ENCODE measurements around the gene MACROH2A1.

MACROH2A1 gene

DNA sequence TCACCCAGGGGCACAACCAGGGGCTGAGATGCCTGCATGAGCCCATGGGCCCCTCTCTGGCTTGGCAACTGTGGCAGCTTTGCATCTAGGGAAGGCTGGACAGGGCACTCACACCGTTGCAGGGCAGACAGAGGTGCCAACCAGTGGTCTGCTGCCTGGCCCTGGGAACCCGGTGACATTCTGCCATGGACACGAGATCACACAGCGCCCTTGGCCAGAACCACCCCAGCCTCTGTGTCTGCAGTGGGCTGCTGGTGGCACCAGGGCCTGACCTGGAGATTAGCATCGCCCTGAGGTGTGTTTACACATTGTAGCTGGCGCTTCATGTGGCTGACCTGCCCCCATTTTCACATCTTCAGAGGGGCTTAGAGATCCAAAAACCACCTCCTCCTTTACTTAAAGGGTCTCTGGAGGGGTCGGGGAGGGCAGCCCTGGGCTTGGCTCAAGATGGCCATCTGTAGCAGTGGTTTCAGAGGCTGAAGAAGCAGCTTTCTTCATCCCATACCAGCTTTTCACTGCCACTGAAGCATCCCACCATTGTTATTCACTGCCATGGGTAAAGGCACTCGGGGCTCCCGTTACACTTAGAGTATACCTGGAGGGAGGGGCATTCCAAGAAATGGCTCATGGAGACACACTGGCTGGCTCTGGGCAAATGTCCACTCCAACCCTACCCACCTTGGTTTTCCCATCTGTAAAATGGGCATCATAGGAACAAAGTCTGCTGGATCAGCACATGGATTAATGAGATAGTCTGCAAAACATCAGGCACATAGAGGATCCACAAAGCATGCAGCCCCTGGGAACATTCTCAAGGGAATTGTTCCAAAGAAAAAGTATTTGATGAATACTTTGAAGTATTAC lies 36.7 kb upstream of the MACROH2A1 start:
- no peak for DNase-seq (ENCODE audit: low read depth)

DNA sequence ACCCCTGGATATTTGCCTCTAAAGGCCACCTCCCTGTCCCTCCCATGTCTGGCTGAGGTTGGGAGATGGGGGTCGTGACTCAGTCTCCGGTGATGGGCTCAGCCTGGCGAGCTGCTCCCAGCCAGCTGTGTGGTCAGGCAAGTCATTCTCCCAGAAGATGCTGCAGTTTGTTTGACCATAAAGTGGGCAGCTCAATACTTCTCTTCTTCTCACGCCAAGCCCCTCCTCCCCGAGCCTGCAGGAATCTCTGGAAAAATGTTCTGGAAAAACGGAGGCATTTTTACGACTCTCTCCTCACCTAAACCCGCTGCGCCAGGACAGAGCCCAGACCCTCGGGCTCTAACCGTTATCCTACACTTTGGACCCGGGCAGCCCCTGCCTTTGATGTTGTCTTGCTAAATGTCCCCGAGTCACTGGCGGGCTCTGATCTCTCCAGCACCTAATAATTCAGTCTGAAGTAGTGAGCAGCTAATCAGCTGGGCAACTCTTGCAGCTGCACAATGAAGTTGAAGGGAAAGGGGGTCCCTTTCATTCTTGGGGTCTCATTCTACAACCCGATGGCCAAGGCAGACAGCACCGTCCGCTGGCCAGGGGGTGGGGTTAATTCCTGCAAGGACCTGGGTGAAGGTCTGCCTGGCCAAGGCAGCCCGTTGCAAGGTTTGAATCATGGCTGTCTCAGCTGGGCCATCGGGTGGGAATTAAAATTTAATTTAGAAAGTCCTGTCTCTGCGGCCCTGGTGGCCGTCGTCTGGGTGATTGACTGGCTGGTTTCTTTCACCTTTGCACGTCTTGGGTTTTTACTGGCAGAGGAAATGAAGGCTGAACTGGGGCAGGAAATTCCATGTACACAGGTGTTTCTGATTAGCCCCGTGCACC lies 35.8 kb upstream of the MACROH2A1 start:
- DNase-seq (ENCODE audit: low read depth) = no peak

DNA sequence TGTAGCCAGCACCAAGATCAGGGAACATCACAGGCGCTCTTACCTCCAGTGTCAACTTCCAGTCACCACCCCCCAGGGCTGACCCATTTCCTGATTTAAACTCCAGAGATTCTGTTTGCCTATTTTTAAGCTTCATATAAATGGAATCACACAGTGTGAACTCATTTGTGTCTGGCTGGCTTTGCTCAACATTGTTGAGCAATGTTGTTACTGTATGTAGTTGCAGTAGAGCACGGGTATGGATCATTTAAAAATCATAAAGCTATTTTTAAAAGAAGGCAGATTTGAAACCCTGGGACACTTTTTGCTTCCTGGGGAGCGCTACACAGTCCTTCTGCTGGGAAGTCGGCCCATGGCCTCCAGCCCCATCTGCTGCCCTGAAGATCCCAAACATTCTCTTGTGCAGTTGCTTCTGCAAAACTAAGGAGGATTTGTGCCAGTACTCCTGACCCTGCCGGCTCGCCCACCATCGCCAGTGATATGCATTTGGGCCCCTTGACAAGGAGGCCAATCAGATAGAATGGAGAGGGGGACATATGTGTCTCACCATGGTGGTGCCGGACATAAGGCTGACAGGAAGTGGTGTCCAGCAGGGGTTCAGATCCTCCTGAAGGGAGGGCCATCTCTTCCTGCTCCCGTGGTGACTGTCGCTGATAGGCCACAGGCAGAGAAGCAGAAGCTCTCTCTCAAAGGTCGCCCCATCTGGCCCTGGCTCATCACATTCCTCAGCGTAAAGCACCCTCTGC lies 34.8 kb upstream of the MACROH2A1 start:
- no peak for DNase-seq (ENCODE audit: low read depth)

DNA sequence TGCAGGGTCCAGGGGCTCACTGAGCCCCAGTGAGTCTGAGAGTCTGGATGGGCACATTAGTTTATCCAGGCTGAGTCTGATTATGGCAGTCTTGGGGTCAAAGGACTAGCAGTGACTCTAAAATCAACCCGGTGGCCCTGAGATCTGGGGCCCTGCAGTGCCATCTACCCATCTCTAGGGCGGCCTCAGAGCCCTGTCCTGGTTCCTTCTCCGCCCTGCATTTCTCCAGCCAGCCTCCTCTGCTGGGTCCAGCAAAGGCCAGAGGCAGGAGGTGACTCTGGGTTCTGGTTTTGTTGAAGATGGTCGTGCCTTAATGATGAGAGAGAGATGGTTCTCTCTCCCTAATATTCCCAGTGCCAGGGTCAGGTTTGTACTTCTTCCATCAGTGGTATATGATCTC lies 33.1 kb upstream of the MACROH2A1 start:
- no peak for DNase-seq (ENCODE audit: low read depth)

DNA sequence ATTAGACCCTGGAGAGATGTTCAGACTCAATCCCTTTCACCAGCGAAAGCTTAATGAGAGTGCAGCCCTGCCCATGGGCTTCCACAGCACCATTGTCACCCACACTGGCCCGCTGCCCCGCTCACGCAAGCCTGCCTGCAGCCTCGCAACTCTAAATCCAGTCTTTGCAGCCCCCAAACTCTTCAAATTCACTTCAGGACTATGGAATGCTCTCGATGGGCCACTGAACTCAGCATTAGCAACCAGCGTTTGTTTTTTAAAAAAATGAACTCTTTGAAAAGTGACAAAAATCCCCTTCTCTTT lies 31.1 kb upstream of the MACROH2A1 start:
- no peak for DNase-seq (ENCODE audit: low read depth)

DNA sequence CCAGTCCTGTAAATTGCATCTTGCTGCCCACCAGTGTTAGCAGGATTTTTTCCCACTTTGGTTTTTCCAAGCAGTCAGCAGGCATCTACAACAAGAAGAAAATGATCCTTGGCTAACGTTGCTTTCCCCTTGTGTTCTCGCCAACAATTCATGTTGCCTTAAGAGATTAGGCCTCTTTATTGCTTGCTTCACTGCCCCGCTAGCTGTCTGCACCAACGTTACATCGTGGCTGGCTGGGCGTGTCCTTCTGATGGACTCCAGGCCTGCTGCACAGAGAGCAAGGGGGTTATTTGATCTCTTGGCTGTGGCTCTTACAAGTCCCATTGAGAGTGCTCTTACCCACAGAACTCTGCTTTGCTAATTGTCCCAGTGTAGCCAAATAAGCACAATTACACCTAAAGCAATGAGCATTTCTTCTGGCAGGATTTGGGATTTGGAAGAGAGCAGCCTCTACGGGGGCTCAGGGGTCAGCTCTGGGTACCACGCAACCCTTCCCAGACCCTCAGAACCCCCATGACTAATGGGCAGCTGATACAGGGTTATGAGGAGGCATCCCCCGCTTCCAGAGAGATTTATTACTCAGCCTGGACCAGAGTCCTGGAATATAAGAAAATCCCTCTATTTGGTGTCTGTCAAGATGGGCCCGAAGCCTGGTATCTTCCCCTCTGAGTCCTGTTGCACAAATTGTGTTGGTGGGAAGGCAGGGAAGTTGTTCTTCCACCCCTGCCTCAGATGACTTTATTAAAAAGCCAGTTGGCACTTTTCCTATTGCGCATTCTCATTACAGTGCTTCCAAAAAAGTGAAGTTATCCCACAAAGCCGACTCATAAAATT lies 30.5 kb upstream of the MACROH2A1 start:
- no peak for DNase-seq (ENCODE audit: low read depth)

DNA sequence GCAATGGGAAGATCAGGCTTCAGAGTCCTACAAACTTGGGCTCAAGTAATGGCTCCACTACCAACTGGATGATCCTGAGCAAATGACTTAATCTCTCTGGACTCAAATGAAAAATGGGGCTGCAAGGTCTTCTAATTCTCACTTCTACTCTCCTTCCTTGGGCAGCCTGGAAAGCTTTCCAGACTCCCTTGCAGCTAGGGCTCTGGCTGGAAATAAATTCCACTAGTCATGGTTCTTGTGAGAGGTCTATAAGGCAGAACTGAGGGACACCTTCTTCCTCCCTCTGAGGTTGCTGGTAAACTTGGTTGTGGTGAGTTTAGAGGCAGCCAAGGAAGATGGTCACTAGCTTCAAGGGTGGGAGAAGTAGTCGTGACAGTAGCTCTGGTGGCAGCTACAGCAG lies 29.6 kb upstream of the MACROH2A1 start:
- DNase-seq (ENCODE audit: low read depth) = no peak

DNA sequence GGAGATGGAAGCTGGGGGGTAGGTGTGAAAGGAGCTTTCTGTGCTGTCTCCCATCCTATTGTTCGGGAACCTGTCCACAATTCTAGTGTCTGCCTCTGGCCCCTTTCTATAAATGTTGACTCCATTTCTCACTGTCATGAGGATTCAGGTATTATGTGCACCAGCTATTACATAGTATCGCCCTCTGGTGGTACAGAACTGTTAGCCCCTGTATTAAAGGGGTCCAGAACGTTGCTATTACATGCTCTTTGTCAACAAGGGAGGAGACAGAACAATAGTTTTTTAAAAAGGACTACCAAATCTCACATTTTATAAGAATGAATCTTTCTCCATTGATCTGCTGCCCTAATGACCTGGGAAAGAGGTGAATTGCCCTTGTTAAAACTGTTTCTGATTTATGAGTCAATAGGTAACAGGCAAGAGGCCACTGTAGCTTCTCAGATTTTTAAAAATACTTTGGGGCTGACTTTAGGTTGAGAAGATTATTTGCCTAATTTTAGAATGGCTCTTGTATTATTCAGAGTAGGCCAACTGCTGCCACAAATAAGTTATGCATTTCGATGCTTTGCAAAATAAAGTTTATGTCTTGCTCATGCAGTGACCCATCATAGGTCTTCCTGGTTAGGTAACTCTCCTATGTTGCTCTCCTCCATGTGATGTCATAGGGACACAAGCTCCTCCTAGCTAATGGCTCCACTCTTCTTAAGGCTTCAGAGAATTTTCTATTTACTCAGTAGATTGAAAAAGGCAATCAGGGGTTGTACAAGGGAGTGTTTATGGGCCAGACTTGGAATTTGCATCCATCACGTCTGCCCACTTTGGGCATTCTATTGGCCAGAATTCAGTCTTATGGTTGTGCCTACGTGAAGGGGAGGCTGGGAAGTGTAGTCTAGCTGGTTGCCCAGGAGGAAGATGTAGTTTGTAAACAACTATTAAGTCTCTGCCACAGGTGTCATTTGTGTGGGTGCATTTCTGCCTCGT lies 27.4 kb upstream of the MACROH2A1 start:
- no peak for DNase-seq (ENCODE audit: low read depth)

DNA sequence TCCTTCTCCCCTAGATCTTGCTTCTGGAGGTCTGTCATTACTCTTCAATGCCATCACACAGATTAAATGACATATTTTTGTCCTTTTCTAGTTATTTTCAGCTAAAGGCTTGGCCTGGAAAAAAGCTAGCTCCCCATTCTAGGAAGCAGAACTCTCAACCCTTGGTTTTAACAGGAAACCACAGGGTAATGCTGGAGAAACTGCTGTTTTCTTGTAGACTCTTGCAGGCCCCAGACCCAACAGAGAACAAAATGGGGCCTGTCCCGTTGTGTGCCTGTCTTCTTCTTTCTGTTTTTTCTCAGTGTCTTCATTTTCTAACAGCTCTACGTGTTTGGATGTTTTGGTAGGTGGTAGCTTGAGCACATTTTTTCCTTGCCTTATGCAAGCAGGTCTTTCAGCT lies 26.6 kb upstream of the MACROH2A1 start:
- no peak for DNase-seq (ENCODE audit: low read depth)

DNA sequence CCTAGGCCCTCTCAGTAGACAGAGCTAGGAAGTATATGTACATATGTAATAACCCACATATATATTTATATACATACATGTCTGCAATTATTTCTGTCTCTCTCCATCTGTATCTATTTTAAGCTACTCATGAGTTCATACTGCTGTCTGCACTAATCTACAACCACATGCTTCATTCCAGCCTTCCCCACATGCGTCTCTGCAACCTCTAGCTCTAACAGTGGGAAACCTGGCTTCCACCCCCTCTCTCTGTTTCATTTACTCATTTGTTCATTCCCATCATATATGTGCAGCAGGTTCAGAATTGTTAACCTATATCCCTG lies 24.8 kb upstream of the MACROH2A1 start:
- DNase-seq (ENCODE audit: low read depth) = no peak

DNA sequence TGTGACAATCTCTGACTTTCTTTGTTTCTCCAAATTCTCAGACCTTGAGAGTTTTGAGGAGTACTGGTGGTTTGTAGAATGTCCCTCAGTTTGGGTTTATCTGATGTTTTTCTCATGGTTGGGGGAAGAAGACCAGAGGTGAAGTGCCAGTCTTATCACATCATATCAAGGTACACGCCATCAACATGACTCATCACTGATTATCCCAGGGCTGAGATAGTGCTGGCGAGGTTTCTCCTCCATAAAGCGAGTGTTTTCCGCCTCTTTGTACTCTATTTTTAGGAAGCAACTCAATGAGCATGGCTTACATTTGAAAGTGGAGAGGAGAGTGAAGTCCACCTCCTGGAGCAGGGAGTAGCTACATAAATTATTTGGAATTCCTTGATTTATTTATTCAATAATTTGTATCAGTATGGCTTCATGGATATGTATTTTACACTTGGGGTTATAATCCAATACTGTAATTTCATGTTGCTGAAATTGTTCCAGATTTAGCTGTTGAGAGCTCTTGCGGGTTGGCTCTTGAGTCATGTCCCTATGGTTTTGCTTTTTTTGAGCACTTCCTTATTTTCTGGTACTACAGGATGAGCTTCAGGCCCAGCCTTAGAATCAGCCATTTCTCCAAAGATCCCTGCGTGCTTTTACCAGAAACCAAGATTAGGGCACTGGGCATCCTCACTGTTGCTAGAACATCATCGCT lies 24.3 kb upstream of the MACROH2A1 start:
- no peak for DNase-seq (ENCODE audit: low read depth)

DNA sequence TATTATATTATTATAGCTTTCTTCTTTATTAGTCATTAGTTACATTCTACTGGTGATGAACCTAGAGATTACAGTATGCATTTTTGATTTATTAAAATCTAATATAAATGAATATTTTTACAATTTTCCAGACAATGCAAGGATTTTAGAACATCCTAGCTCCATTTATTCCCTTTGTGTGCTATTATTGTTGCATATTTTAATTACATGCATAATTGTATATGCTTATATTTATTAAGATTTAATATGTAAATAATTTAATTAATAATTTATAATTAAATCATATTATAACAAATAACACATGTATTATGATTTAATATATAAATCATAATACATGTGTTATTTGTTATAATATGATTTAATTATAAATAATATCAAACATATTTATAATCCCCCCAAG lies 23.4 kb upstream of the MACROH2A1 start:
- no peak for DNase-seq (ENCODE audit: low read depth)

DNA sequence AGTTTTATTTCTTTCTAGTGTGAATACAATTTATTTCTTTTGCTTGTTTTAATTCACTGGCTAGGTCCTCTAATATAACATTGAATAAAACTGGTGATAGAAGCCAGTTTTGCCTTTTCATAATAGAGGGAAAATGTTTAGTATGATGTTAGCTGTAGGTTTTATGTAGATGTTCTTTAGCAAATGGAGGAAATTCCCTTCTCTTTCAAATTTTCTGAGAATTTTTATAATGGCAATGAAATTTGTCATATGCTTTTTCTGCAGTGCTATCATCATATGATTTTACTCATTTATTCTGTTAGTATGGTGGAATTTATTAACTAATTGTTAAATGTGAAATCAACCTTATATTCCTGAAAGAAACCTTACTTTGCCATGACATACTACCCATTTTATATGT lies 18.1 kb upstream of the MACROH2A1 start:
- no peak for DNase-seq (ENCODE audit: low read depth)

DNA sequence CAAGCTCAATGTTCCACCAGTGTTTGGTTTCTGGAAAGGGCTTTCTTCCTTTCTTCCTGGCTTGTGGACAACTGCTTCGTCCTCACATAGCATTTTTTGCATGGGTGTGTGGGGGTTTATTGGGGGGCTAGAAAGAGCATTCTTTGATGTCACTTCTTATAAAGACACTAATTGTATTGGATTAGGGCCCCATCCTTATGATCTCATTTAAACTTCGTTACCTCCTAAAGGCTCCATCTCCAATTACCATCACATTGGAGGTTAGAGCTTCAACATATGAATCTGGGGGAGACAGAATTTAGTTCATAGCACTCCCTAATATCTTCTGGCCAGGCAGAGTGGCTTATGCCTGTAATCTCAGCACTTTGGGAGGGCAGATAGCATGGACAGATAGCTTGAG lies 6.1 kb upstream of the MACROH2A1 start:
- DNase-seq (ENCODE audit: low read depth) = no peak

DNA sequence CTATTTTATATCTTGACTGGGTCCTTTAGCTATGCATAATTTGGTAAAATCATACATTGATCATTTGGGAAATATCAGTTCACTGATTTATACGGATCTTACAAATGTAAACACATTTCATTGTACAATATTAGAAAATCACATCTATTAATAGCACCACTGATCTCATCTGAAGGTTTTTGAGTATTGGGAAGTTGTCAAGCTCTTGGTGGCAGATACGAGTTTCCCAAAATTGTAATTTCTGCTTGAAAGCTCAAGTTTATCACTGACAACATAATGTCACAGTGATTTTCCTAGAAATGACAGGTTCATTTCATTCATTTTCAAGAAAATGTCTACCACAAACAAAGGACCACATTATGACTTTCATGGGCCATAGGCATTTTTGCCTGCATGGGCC lies 3.0 kb upstream of the MACROH2A1 start:
- DNase-seq (ENCODE audit: low read depth) = no peak

DNA sequence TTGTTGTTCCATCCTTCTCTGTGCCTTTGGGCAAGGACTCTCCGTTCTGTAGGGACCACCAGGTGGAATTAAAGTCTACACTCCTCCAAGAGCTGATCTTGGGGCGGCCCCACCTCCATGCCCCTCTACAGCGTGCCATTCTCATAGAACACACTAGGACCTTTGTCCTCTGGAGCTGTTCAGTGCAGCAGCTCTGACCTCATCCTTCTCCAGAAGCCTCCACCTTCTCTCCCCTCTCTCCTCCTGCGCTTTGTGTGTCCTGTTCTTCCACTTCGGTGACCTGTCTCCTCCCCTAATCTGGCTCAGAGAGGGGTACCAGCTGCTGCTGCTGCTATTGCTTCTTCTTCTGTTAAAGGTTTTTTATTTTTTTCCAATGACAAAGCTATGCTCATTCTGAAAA lies 1.8 kb upstream of the MACROH2A1 start:
- DNase-seq (ENCODE audit: low read depth) = no peak

DNA sequence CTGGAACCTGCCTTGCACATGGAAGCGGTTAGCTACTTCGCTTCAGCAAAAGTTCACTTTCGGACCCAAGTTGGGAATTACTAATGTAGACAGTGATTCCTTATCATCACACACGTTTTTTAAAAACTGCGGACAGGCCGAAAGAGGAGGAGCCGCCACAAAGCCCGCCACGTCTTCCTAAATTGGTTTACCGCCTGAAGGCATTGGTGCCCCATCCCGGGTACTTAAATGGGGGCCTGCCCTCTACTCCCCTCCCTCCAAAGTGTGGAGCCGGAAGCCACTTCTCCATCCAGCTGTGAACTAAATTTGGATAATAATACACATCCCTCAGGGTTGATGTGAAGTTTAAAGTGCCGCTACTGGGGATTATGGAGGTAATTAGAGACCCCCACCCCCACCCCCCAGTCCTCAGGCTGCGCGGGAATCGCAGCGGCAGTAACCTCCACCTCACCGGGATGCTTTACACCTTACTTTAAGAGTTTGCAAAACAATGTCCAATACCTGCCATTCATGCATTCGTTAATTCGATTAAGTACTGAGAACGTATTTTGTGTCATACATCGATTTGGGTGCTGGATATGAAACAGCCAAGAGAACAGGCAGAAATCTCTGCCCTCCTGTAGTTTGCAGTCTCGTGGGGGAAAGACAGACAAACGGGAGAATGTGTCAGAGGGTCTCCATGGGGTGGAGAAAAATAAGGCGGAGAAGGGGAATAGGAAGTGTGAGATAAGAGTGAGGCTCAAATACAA lies 937 bp upstream of the MACROH2A1 start:
- no peak for DNase-seq (ENCODE audit: low read depth)

DNA sequence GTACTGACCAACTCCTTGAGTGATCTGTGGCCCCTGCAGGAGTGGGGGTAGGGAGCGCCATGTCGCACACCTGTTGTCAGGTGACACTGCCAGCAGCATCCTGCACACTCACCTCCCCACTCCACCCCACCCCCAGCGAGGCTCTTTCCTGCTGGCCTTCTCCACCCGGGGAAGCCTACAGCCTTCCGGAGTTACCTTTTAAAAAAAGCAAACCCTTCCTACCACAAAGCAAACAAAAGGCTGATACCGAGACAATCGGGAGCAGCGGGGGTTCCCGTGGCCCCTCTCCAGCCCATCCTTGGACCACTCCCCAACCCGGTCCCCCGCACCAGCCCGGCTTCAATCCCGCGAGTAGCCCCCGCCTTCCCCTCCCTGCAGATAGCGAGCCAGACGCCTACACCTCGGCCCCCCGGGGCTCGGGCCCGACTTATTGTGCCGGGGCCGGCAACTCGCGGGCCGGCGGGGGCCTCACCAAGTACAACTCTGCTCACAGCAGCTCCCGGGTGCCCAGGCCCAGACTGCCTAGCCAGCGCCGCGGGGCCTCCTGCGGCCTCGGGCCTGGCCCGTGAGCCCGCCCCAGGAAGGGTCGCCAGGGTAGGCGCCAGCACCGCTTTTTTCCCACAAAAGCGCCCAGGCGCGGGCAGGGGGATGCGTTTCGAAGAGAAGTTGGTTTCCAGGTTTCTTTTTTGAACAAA lies 724 bp downstream of the MACROH2A1 start:
- DNase-seq (ENCODE audit: low read depth) = no peak

DNA sequence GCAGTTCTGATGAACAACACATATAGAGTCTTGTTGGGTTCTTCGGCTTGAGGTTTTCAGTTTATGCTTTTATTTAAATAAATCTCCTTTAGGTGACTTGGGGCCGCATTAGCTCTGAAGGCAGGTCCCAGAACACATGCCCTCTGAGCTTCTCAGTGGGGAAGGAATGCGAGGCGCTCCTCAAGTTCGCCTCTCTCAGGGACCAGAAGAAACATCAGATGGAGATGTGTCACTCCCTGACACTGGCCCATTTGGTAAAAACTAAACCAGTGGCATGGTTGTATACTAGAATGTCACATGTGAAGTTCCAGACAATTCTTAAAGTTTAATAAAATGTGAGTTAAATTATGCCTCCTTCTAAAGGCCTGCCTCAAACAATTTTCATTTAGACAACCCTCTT lies 1.9 kb downstream of the MACROH2A1 start:
- no peak for DNase-seq (ENCODE audit: low read depth)
